BLaER1 treated with 17β-estradiol and CSF1 and Interleukin-3, amounts not matched to agents 10 nM and 100 nM (cell line): Measurements from ENCODE around the gene ACVR1B.

Experiments
- H3K27ac ChIP-seq, 11 experiments: shearing (Covaris generic); formaldehyde crosslinking; 2 replicates each; pipeline ENCODE4 v1.8.1; 2022
- H3K27me3 ChIP-seq, 11 experiments: shearing (Covaris generic); formaldehyde crosslinking; 2 replicates each; pipeline ENCODE4 v1.8.1; 2022
- H3K36me3 ChIP-seq, 11 experiments: shearing (Covaris generic); formaldehyde crosslinking; 2 replicates each; pipeline ENCODE4 v1.8.1; 2022
- H3K4me1 ChIP-seq, 10 experiments: shearing (Covaris generic); formaldehyde crosslinking; 2 replicates each; pipeline ENCODE4 v1.8.1; 2022
- H3K4me2 ChIP-seq, 11 experiments: shearing (Covaris generic); formaldehyde crosslinking; 2 replicates each; pipeline ENCODE4 v1.8.1; 2022
- H3K4me3 ChIP-seq, 10 experiments: shearing (Covaris generic); formaldehyde crosslinking; 2 replicates each; pipeline ENCODE4 v1.8.1; 2022
- H3K9ac ChIP-seq, 11 experiments: shearing (Covaris generic); formaldehyde crosslinking; 2 replicates each; pipeline ENCODE4 v1.8.1; 2022
- H3K9me3 ChIP-seq, 11 experiments: shearing (Covaris generic); formaldehyde crosslinking; replicated peaks in 1 of 11; 2 replicates each; pipeline ENCODE4 v1.8.1; 2022
- H4K20me1 ChIP-seq, 11 experiments: shearing (Covaris generic); formaldehyde crosslinking; 2 replicates each; pipeline ENCODE4 v1.8.1; 2022
- Cebpa-rat ChIP-seq, 11 experiments: shearing (Covaris generic); IDR thresholded peaks; 2 replicates each; pipeline ENCODE4 v1.8.1; 2022

ACVR1B gene

DNA sequence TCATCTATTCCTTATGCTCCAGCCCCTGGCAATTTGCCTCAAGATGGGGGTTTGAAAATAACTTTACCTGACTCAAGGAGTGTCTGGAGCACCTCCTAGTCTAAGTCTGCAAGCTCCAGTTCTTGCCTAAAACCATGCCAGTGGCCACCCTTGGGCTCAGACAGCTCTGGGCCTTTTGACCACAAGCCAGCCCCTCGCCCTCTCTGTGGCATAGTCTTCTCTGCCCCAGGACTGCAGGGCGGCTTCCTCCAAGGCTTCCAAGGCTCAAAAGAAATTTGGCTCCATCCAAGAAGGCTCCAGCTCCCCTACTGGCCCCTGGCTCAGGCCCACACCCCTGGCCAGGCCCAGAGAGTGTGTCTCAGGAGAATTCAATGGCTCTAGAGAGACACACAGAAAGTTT is 29.4 kb upstream of the ACVR1B start:
- Histone ChIP-seq H4K20me1 (no peaks in the 10 kb centered on the region), H3K4me1 (peaks cover 37 to 68% (median 53%) of the 10 kb centered on the region in 10 experiments), H3K9me3 (no peaks in the 10 kb centered on the region), H3K4me2 (peak overlapping the region; percentile 63 to 98 (median 91); a peak in 19 of 22 replicates), H3K36me3 (peaks cover 0 to 42% (median 0%) of the 10 kb centered on the region in 11 experiments; a peak in 6 of 22 replicates), H3K27me3 (no peaks in the 10 kb centered on the region), H3K27ac (peak overlapping the region; percentile 53 to 93 (median 82); a peak in 20 of 22 replicates), H3K4me3 (no peak overlapping the region), H3K9ac (peak overlapping the region in 5 of 11 experiments; percentile 62 to 78 (median 72); a peak in 12 of 22 replicates)
- no peak for TF ChIP-seq Cebpa-rat (IDR thresholded peaks at IDR 0.05)

DNA sequence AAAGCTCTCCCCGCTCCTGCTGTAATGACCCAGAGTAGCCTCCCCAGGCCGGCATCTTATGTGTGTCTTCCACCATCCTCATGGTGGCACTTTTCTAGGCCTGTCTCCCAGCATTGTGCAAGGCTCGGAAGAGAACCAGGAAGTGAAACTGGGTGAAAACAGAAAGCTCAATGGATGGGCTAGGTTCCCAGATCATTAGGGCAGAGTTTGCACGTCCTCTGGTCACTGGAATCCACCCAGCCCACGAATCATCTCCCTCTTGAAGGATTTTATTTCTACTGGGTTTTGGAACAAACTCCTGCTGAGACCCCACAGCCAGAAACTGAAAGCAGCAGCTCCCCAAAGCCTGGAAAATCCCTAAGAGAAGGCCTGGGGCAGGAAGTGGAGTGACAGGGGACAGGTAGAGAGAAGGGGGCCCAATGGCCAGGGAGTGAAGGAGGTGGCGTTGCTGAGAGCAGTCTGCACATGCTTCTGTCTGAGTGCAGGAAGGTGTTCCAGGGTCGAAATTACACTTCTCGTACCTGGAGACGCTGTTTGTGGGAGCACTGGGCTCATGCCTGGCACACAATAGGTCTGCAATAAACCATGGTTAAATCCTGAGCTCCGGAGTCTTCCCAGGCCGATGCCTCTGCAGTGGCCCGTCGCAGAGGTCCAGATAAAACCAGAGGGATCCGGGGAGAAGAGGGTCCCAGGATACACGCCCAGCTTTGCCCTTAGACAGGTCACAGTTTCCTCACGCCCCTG is 28.6 kb upstream of the ACVR1B start:
- H3K27ac ChIP-seq, result peak overlapping the region; percentile 56 to 93 (median 82); a peak in 21 of 22 replicates
- H4K20me1 ChIP-seq, result no peaks in the 10 kb centered on the region
- H3K36me3 ChIP-seq, result peaks cover 0 to 34% (median 0%) of the 10 kb centered on the region in 11 experiments; a peak in 6 of 22 replicates
- no peaks in the 10 kb centered on the region for H3K27me3 ChIP-seq
- H3K4me3 ChIP-seq, result peak overlapping the region in 5 of 10 experiments; percentile 10 to 45 (median 21); a peak in 4 of 20 replicates
- H3K9me3 ChIP-seq, result no peaks in the 10 kb centered on the region
- H3K4me1 ChIP-seq, result peaks cover 37 to 63% (median 53%) of the 10 kb centered on the region in 10 experiments
- peak overlapping the region; percentile 63 to 98 (median 91) for H3K4me2 ChIP-seq
- H3K9ac ChIP-seq, result peak overlapping the region in 10 of 11 experiments; percentile 15 to 78 (median 60); a peak in 19 of 22 replicates
- TF ChIP-seq Cebpa-rat (IDR thresholded peaks at IDR 0.05), result peak; percentile 62 to 95 (median 84); a peak in 20 of 22 replicates

DNA sequence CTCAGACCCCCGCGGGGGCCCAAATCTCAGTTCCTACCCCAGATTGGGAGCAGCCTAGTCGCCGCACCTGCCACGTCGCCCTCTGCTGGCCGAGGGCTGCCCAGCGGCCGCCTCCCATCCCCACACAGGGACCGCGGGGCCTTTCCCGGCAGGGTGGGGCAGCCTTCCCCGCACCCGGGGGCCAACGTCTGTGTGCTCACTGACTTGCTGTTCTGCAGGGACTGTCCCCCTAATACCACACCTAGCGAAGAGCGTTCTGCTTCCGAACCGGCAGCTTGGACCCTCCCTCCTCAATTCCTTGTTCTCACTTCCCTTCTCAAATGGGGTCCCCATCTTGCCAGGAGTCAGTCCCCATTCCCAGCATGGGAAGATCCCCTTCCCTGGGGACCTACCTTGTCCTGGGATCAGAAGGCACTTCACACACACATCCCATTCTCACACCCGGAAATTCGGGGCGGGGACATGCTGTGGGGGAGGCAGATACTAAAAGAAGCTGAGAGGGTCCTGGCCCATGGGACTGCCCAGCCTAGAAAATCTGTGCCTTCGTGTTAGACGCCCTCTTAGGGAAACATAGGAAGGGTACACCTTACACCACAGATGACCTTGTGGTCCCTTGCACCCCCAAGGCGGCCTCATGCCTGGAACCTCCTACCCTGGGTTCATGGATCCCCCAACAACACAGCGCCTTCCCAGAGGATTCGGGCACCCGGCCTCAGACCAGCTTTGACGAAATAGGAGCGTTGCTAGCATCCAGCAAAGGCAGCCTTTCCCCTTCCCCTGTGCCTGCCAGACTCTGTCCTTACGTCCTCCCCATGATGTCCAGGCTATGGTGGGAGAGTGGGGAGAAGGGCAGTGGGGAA is 27.8 kb upstream of the ACVR1B start:
- H3K27ac ChIP-seq, result peak overlapping the region; percentile 56 to 93 (median 82); a peak in 20 of 22 replicates
- peak overlapping the region in 9 of 11 experiments; percentile 15 to 78 (median 62); a peak in 13 of 22 replicates for H3K9ac ChIP-seq
- TF ChIP-seq Cebpa-rat (IDR thresholded peaks at IDR 0.05), result no peak
- H3K36me3 ChIP-seq, result peaks cover 0 to 26% (median 0%) of the 10 kb centered on the region in 11 experiments; a peak in 6 of 22 replicates
- H3K4me3 ChIP-seq, result peak overlapping the region in 3 of 10 experiments; percentile 10 to 45 (median 15); a peak in 1 of 20 replicates
- H3K27me3 ChIP-seq, result no peaks in the 10 kb centered on the region
- H3K9me3 ChIP-seq, result no peaks in the 10 kb centered on the region
- H3K4me2 ChIP-seq, result peak overlapping the region; percentile 63 to 98 (median 91)
- no peaks in the 10 kb centered on the region for H4K20me1 ChIP-seq
- peaks cover 37 to 63% (median 53%) of the 10 kb centered on the region in 10 experiments for H3K4me1 ChIP-seq

DNA sequence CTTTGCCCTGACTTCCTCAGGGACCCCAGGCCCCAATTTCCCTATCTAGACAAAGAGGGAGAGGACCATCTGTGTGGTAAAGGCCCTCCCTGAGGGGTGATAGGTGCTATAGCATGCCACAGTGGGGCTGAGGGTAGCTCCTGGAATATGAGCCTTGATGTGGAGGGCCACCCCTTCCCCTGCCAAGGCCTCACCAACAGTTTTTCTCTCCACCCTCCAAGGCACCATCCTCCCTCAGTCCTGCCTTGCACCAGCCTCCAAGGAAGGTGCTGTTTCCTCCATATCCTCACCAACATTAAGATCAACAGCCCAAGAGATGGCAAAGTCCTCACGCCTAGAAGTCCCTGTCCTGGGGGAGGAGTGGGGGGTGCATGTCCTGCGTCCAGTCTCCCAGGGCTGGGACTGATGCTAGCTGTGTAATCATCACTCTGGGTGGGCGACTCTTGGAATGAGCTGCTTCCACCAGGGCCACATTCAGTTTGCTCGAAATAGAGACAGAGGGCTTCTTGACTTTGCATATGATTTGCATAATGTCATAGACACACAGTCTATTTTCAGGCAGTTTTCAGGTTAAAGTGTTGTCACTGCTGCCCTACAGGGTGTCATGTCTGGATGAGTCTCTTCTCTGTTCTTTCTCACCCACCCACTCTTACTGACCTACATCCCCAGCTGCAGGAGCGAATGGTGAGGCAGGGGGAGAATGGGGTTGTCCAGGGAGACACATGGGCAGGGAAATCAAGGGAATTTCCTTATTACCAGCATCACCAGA is 26.8 kb upstream of the ACVR1B start:
- H3K4me1 ChIP-seq, result peaks cover 37 to 63% (median 53%) of the 10 kb centered on the region in 10 experiments
- H3K27ac ChIP-seq, result peak overlapping the region in 5 of 11 experiments; percentile 12 to 91 (median 74); a peak in 8 of 22 replicates
- H3K4me2 ChIP-seq, result peak overlapping the region; percentile 22 to 98 (median 89)
- H4K20me1 ChIP-seq, result no peaks in the 10 kb centered on the region
- TF ChIP-seq Cebpa-rat (IDR thresholded peaks at IDR 0.05), result no peak
- no peak overlapping the region for H3K9ac ChIP-seq
- H3K27me3 ChIP-seq, result no peaks in the 10 kb centered on the region
- peaks cover 0 to 16% (median 0%) of the 10 kb centered on the region in 11 experiments; a peak in 4 of 22 replicates for H3K36me3 ChIP-seq
- no peaks in the 10 kb centered on the region for H3K9me3 ChIP-seq
- H3K4me3 ChIP-seq, result no peak overlapping the region

DNA sequence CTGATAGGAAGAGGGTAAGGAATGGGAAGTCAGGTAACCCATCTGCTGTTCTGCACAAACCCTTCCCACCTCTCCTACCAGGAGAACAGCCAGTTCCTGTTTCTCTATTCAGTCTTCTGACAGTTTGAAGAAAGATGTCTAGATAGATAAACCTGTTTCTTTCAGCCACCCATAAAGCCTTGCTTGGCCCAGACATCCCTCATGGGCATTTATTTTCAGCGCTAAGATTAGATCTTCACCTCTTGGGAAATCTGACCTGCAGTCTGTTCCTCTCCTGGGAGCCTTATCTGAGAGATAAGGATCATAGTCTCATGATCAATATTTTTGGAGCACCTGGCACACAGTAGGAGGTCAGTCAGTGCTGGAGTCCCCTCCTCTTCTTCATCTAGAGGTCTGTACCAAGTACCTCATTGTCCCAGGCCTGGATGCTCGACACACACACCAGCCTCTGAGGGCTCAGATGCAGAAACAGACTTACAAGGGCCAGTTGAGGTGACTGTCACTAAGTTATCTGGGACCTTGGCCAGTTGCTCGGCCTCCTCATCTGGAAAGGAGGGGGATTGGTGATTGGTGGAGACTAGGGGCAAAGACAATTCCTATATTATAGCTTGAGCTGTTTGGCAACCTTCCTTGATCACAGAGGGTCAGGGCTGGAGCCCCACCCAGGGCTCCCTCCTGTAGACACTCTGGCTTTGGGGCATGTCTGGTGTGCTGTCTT is 26.0 kb upstream of the ACVR1B start:
- H3K27ac ChIP-seq, result peak overlapping the region in 10 of 11 experiments; percentile 7 to 63 (median 46); a peak in 16 of 22 replicates
- H3K4me2 ChIP-seq, result peak overlapping the region; percentile 22 to 98 (median 89)
- no peaks in the 10 kb centered on the region for H4K20me1 ChIP-seq
- TF ChIP-seq Cebpa-rat (IDR thresholded peaks at IDR 0.05), result no peak
- 0 out of 22 replicates have a peak overlapping the region, but pooled peaks of 2 of the 11 experiments have one; percentile 11 to 40 for H3K9ac ChIP-seq
- H3K4me3 ChIP-seq, result no peak overlapping the region
- no peaks in the 10 kb centered on the region for H3K9me3 ChIP-seq
- H3K4me1 ChIP-seq, result peaks cover 37 to 63% (median 53%) of the 10 kb centered on the region in 10 experiments
- no peaks in the 10 kb centered on the region for H3K27me3 ChIP-seq
- peaks cover 0 to 8% (median 0%) of the 10 kb centered on the region in 11 experiments; a peak in 2 of 22 replicates for H3K36me3 ChIP-seq

DNA sequence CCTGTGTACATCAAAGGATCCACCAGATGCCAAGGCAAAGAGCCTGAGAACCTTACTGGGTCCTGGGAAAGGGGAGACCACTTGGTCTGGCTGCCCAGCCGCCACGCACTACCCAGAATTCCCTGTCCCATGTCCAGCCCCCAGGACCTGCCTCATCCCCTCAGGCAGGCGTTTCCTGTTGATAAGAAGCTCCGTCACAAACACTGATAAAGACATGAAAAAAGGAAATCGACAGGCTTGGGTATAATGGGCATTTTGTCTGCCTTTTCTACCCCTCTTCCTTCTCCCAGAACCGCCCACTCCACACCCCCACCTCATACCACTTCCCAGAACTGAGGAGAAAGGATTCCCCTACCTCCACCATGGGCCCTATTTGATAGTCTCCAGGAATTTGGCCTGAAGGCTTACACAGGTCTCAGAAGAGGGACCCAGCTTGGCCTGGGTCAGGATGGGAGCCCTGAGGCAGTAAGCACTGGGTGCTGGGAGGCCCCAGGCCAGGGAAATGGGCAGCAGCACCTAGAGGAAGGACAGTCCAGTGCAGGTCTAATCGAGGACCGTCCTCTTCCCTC is 25.4 kb upstream of the ACVR1B start:
- Histone ChIP-seq H3K4me2 (peak overlapping the region; percentile 22 to 98 (median 89); a peak in 21 of 22 replicates), H3K27ac (peak overlapping the region in 10 of 11 experiments; percentile 12 to 63 (median 46); a peak in 15 of 22 replicates)

DNA sequence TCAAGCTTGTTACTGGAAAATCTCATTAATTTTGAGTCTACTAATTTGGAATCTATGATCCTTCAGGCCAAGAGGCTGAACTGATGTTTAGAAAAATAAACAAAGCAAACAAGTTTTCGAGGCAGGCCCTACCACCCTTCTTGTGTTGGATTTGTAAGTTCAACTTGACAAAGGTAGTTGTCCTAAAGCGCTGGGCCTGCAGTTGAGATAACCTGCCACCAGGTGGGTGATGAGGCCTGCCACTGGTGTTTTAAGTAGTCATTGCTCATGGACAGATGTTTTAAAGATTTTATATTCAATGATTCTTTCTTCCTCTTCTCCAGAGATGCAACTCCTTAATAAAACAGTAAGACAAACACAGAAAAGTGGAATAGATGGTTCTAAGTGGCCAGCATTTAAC is 24.8 kb upstream of the ACVR1B start:
- H4K20me1 ChIP-seq, result no peaks in the 10 kb centered on the region
- H3K36me3 ChIP-seq, result no peaks in the 10 kb centered on the region
- no peak overlapping the region for H3K4me3 ChIP-seq
- no peaks in the 10 kb centered on the region for H3K9me3 ChIP-seq
- peak overlapping the region in 8 of 11 experiments; percentile 12 to 63 (median 46); a peak in 7 of 22 replicates for H3K27ac ChIP-seq
- TF ChIP-seq Cebpa-rat (IDR thresholded peaks at IDR 0.05), result no peak
- H3K4me1 ChIP-seq, result peaks cover 37 to 55% (median 49%) of the 10 kb centered on the region in 10 experiments
- H3K4me2 ChIP-seq, result peak overlapping the region in 7 of 11 experiments; percentile 54 to 98 (median 92); a peak in 13 of 22 replicates
- H3K27me3 ChIP-seq, result no peaks in the 10 kb centered on the region
- H3K9ac ChIP-seq, result no peak overlapping the region

More for the DNA sequence above, 25.4 kb upstream of the ACVR1B start:
- peaks cover 0 to 5% (median 0%) of the 10 kb centered on the region in 11 experiments; a peak in 1 of 22 replicates for H3K36me3 ChIP-seq
- TF ChIP-seq Cebpa-rat (IDR thresholded peaks at IDR 0.05), result no peak
- no peaks in the 10 kb centered on the region for H3K9me3 ChIP-seq
- H3K4me1 ChIP-seq, result peaks cover 37 to 60% (median 53%) of the 10 kb centered on the region in 10 experiments
- H3K27me3 ChIP-seq, result no peaks in the 10 kb centered on the region
- H3K9ac ChIP-seq, result peak overlapping the region in 2 of 11 experiments; percentile 11 to 40; a peak in 1 of 22 replicates
- H4K20me1 ChIP-seq, result no peaks in the 10 kb centered on the region
- no peak overlapping the region for H3K4me3 ChIP-seq
